Loucy (cell line): ENCODE results near the gene DNAAF8.

Experiments used
- H2AFZ ChIP-seq: fragments of 200-600 bp; sonication (generic); 2 replicates; pipeline ENCODE4 v1.6.0; 2016; ENCODE audit warnings: antibody characterized with exemption, mild to moderate bottlenecking, low read length, moderate library complexity
- H3F3A ChIP-seq: fragments of 200-600 bp; 2 replicates; pipeline ENCODE4 v1.6.0; 2016; ENCODE audit warnings: antibody characterized with exemption, low read depth, mild to moderate bottlenecking
- H3K27me3 ChIP-seq: fragments of 200-600 bp; sonication (generic); 2 replicates; pipeline ENCODE4 v1.6.1; 2014; ENCODE audit warnings: low read length, mild to moderate bottlenecking; ENCODE audit not compliant: insufficient read depth, poor library complexity, severe bottlenecking
- H3K36me3 ChIP-seq: fragments of 200-600 bp; sonication (generic); 2 replicates; pipeline ENCODE4 v1.6.1; 2016; ENCODE audit warnings: low read length; ENCODE audit not compliant: insufficient read depth
- H3K4me1 ChIP-seq: fragments of 200-600 bp; sonication (generic); 2 replicates; pipeline ENCODE4 v1.5.1; 2014; ENCODE audit warnings: low read length, mild to moderate bottlenecking; ENCODE audit not compliant: insufficient read depth, poor library complexity, severe bottlenecking
- H3K4me2 ChIP-seq: fragments of 200-600 bp; sonication (generic); 2 replicates; pipeline ENCODE4 v1.6.0; 2014; ENCODE audit warnings: antibody characterized with exemption, low read length, low read depth, mild to moderate bottlenecking; ENCODE audit not compliant: poor library complexity, severe bottlenecking
- H3K4me3 ChIP-seq: fragments of 200-600 bp; sonication (generic); 2 replicates; pipeline ENCODE4 v1.5.1; 2014; ENCODE audit warnings: low read length, mild to moderate bottlenecking, mixed read lengths; ENCODE audit not compliant: poor library complexity, severe bottlenecking
- H3K79me2 ChIP-seq: fragments of 200-600 bp; sonication (generic); 2 replicates; pipeline ENCODE4 v1.6.1; 2014; ENCODE audit warnings: low read length; ENCODE audit not compliant: insufficient read depth
- H3K9ac ChIP-seq: fragments of 200-600 bp; sonication (generic); 2 replicates; pipeline ENCODE4 v1.6.0; 2014; ENCODE audit warnings: mild to moderate bottlenecking, low read depth, low read length, moderate library complexity; ENCODE audit not compliant: poor library complexity, severe bottlenecking
- H3K9me2 ChIP-seq: fragments of 200-600 bp; sonication (generic); replicated peaks from 2 replicates; pipeline ENCODE4 v1.6.1; 2016; ENCODE audit warnings: low read depth, low read length, mixed read lengths
- H3K9me3 ChIP-seq: fragments of 200-600 bp; sonication (generic); 2 replicates; pipeline ENCODE4 v1.6.1; 2014; ENCODE audit warnings: mild to moderate bottlenecking, antibody characterized with exemption, low read length, low read depth; ENCODE audit not compliant: insufficient read depth
- H4K20me1 ChIP-seq: fragments of 200-600 bp; sonication (generic); 2 replicates; pipeline ENCODE4 v1.6.0; 2014; ENCODE audit warnings: antibody characterized with exemption, low read length, mild to moderate bottlenecking; ENCODE audit not compliant: insufficient read depth, poor library complexity, severe bottlenecking
- CTCF ChIP-seq: fragments of 200-600 bp; sonication (generic); conservative IDR thresholded peaks from 2 replicates; pipeline ENCODE4 v1.5.1; 2014; ENCODE audit warnings: mild to moderate bottlenecking, antibody characterized with exemption, low read length
- EZH2phosphoT487 ChIP-seq: fragments of 200-600 bp; IDR thresholded peaks from 2 replicates; pipeline ENCODE4 v1.6.1; 2018; ENCODE audit warnings: antibody characterized with exemption, mild to moderate bottlenecking, moderate library complexity, borderline replicate concordance

Gene DNAAF8

GRCh38 chr16:4798456-4798855, 64.1 kb downstream of the DNAAF8 start:
- no peaks in the 10 kb centered on the region for H3K4me1 ChIP-seq
- H3K9ac ChIP-seq, result no peak overlapping the region
- H3K4me2 ChIP-seq, result no peak overlapping the region
- H3K9me3 ChIP-seq, result no peaks in the 10 kb centered on the region
- H3K79me2 ChIP-seq, result no peaks in the 10 kb centered on the region
- H3K4me3 ChIP-seq, result no peak overlapping the region
- no peaks in the 10 kb centered on the region for H3F3A ChIP-seq
- H4K20me1 ChIP-seq, result no peaks in the 10 kb centered on the region
- H3K36me3 ChIP-seq, result no peaks in the 10 kb centered on the region
- H3K27me3 ChIP-seq, result no peaks in the 10 kb centered on the region
- TF ChIP-seq CTCF (no peak), EZH2phosphoT487 (no peak)
- H2AFZ ChIP-seq, result no peak overlapping the region
- no peaks in the 10 kb centered on the region for H3K9me2 ChIP-seq
